K562 (cell line): Measurements from ENCODE around the gene GALK2. TPM values are rescaled to one million over a fixed set of nuclear protein-coding genes. Genes with fewer than 3 reads are reported as not detected.

ENCODE experiments used
- CCAR2 ChIP-seq: fragments of 200-400 bp; formaldehyde crosslinking; IDR thresholded peaks from 2 replicates; pipeline ENCODE4 v1.6.1; 2017; ENCODE audit warnings: mild to moderate bottlenecking, low read depth, low read length
- CEBPZ ChIP-seq: fragments of 150-350 bp; IDR thresholded peaks from 2 replicates; pipeline ENCODE4 v1.6.1; 2014; ENCODE audit warnings: low read depth, mild to moderate bottlenecking, low read length, borderline replicate concordance
- CREB5 ChIP-seq: fragments of 250-450 bp; sonication (Bioruptor Pico); IDR thresholded peaks from 2 replicates; pipeline ENCODE4 v1.5.0; 2020; ENCODE audit warnings: mild to moderate bottlenecking
- ESRRB ChIP-seq: fragments of 250-450 bp; sonication (Bioruptor Pico); IDR thresholded peaks from 2 replicates; pipeline ENCODE4 v1.5.0; 2020; ENCODE audit warnings: mild to moderate bottlenecking, moderate library complexity, borderline replicate concordance
- GABPB1 ChIP-seq: sonication (generic); formaldehyde crosslinking; IDR thresholded peaks from 2 replicates; pipeline ENCODE4 v1.8.0; 2022; ENCODE audit warnings: mild to moderate bottlenecking, missing genetic modification reagents
- GTF3C2 ChIP-seq: IDR thresholded peaks from 3 replicates; pipeline ENCODE4 v1.6.1; 2011; ENCODE audit warnings: borderline replicate concordance, mild to moderate bottlenecking, moderate library complexity; ENCODE audit not compliant: insufficient read length; ENCODE audit errors: extremely low read depth
- IRF2 ChIP-seq: sonication (generic); formaldehyde crosslinking; IDR thresholded peaks from 2 replicates; pipeline ENCODE4 v1.8.1; 2022; ENCODE audit warnings: mild to moderate bottlenecking, missing genetic modification reagents
- JUNB ChIP-seq: fragments of 450-650 bp; formaldehyde crosslinking; conservative IDR thresholded peaks from 2 replicates; pipeline ENCODE4 v1.4.0; 2020; ENCODE audit warnings: mild to moderate bottlenecking
- MAFF ChIP-seq: IDR thresholded peaks from 2 replicates; pipeline ENCODE4 v1.6.1; 2012; ENCODE audit warnings: low read length, improper control_type of control experiment
- NFXL1 ChIP-seq: fragments of 450-650 bp; formaldehyde crosslinking; IDR thresholded peaks from 2 replicates; pipeline ENCODE4 v1.4.0; 2021; ENCODE audit warnings: mild to moderate bottlenecking
- NR2F6 ChIP-seq: fragments of 450-650 bp; formaldehyde crosslinking; IDR thresholded peaks from 2 replicates; pipeline ENCODE4 v1.4.0; 2020; ENCODE audit warnings: mild to moderate bottlenecking
- U2AF2 ChIP-seq: fragments of 200-400 bp; formaldehyde crosslinking; optimal IDR thresholded peaks from 2 replicates; pipeline ENCODE3; 2017; ENCODE audit warnings: low read depth, mild to moderate bottlenecking, low read length
- ZFP36 ChIP-seq: fragments of 150-350 bp; IDR thresholded peaks from 2 replicates; pipeline ENCODE4 v1.6.1; 2018; ENCODE audit warnings: low read length, low read depth; ENCODE audit not compliant: partially characterized antibody
- ZFX ChIP-seq: sonication (generic); formaldehyde crosslinking; IDR thresholded peaks from 2 replicates; pipeline ENCODE4 v1.8.0; 2022; ENCODE audit warnings: mild to moderate bottlenecking, missing genetic modification reagents, moderate library complexity
- ZNF23 ChIP-seq: fragments of 250-450 bp; sonication (Bioruptor Pico); IDR thresholded peaks from 2 replicates; pipeline ENCODE4 v1.4.0; 2020; ENCODE audit warnings: mild to moderate bottlenecking
- ZNF449 ChIP-seq: fragments of 250-450 bp; sonication (Bioruptor Pico); IDR thresholded peaks from 2 replicates; pipeline ENCODE4 v1.8.0; 2022; ENCODE audit warnings: moderate library complexity, mild to moderate bottlenecking, inconsistent platforms
- ZNF76 ChIP-seq: fragments of 250-450 bp; sonication (Bioruptor Pico); IDR thresholded peaks from 2 replicates; pipeline ENCODE4 v1.4.0; 2020; ENCODE audit warnings: mild to moderate bottlenecking, moderate library complexity, borderline replicate concordance
- polyA plus RNA-seq, 8 experiments: library from polyadenylated mRNA; depleted of rRNA in 4 of 8; stranded (reverse) in 5 of 8; unstranded in 3 of 8; fragments of >200 nt; fragmentation: Nextera tagmentation in 2 of 8; fragmentation: Illumina TruSeq in 1 of 8; extraction: Ambion mirVana in 2 of 8; extraction: Trizol in 1 of 8; gene quantifications; 2 replicates each; pipeline versions ENCODE4 v1.2.1 to v1.2.3, GENCODE V29; 2011 to 2014; ENCODE audit warnings: inconsistent platforms in 1 of 8, missing spikeins in 1 of 8
- total RNA-seq, 7 experiments: library from RNA; depleted of rRNA in 6 of 7; stranded (reverse); fragments of >200 nt in 6 of 7; fragmentation: Illumina TruSeq in 2 of 7; extraction: Trizol in 2 of 7; gene quantifications; 2 replicates each; pipeline versions ENCODE4 v1.2.1 to v1.2.3, GENCODE V29; 2011 to 2021; ENCODE audit warnings: low replicate concordance in 1 of 7

GALK2 gene
- total and polyA plus RNA-seq, 9 of the 15 experiments (the other 6 are each of a cell fraction or from before 2014, with no cell fraction given), result 32.8 to 82.0 (median 54.4) TPM

GRCh38 chr15:49169880-49170597 is at the start of gene GALK2 (continued):
- TF ChIP-seq CEBPZ (no peak), ESRRB (no peak), ZNF23 (no peak), GTF3C2 (no peak), ZNF76 (no peak), JUNB (CRISPR knock-in tag) (no peak), NR2F6 (CRISPR knock-in tag) (no peak), MAFF (no peak), CCAR2 (no peak), ZFP36 (peak; percentile 24), NFXL1 (CRISPR knock-in tag) (no peak), IRF2 (CRISPR knock-in tag) (no peak), CREB5 (CRISPR knock-in tag) (no peak), ZFX (CRISPR knock-in tag) (peak; percentile 77), ZNF449 (CRISPR knock-in tag) (no peak), U2AF2 (no peak), GABPB1 (peak; percentile 37; the same call in 1 of the 2 replicates)
